PC-9 (cell line): ENCODE data around the gene GABRB1. TPM values are rescaled to one million over a fixed set of nuclear protein-coding genes. Genes with fewer than 3 reads are reported as not detected.

Source experiments
- BruUV-seq: library from RNA; stranded (reverse); fragments of 400-500 nt; replicated peaks from 2 replicates; lab custom pipeline; 2021; lab: Mats Ljungman, UMichigan
- CTCF ChIA-PET: fragments of 300-600 bp; sonication (Branson Sonifier 250); formaldehyde crosslinking; loops from one replicate; lab custom pipeline; 2022; ENCODE audit warnings: antibody characterized with exemption; lab: Charles Lee
- POLR2A ChIA-PET: fragments of 300-600 bp; sonication (Branson Sonifier 250); formaldehyde crosslinking; loops from one replicate; lab custom pipeline; 2022; ENCODE audit warnings: antibody characterized with exemption; ENCODE audit not compliant: unreplicated experiment; lab: Charles Lee
- DNase-seq, 2 experiments: peaks; one replicate each; pipeline versions ENCODE4 v3.0.0 to v3.0.0-alpha.2; 2015 to 2022; ENCODE audit warnings: mixed read lengths in 1 of 2
- H2AFZ ChIP-seq: fragments of 200-600 bp; sonication (generic); 2 replicates; pipeline ENCODE4 v1.8.1; 2017; ENCODE audit warnings: antibody characterized with exemption
- H3F3A ChIP-seq: fragments of 200-600 bp; sonication (generic); 2 replicates; pipeline ENCODE4 v1.8.1; 2017; ENCODE audit warnings: antibody characterized with exemption, mild to moderate bottlenecking, low read depth; ENCODE audit not compliant: insufficient read depth
- H3K27ac ChIP-seq: fragments of 200-600 bp; sonication (generic); 2 replicates; pipeline ENCODE4 v1.6.1; 2016; ENCODE audit warnings: mixed run types
- H3K27me3 ChIP-seq: fragments of 200-600 bp; sonication (generic); 2 replicates; pipeline ENCODE4 v1.6.1; 2016; ENCODE audit warnings: low read depth, mixed run types; ENCODE audit not compliant: insufficient read depth
- H3K36me3 ChIP-seq: fragments of 200-600 bp; sonication (generic); 2 replicates; pipeline ENCODE4 v1.6.1; 2016; ENCODE audit warnings: low read depth, mixed run types
- H3K4me1 ChIP-seq: fragments of 200-600 bp; sonication (generic); replicated peaks from 2 replicates; pipeline ENCODE4 v1.6.1; 2016; ENCODE audit warnings: mixed run types; ENCODE audit not compliant: insufficient read depth
- H3K4me2 ChIP-seq: fragments of 200-600 bp; sonication (generic); 2 replicates; pipeline ENCODE4 v1.6.1; 2017; ENCODE audit warnings: mixed run types
- H3K4me3 ChIP-seq: fragments of 200-600 bp; sonication (generic); 2 replicates; pipeline ENCODE4 v1.6.1; 2016; ENCODE audit warnings: mixed run types
- H3K79me2 ChIP-seq: fragments of 200-600 bp; sonication (generic); 2 replicates; pipeline ENCODE4 v1.6.1; 2017; ENCODE audit warnings: low read depth, mixed run types
- H3K9me2 ChIP-seq: fragments of 200-600 bp; sonication (generic); 2 replicates; pipeline ENCODE4 v1.8.1; 2017; ENCODE audit warnings: mild to moderate bottlenecking; ENCODE audit not compliant: insufficient read depth
- H3K9me3 ChIP-seq: fragments of 200-600 bp; sonication (generic); 2 replicates; pipeline ENCODE4 v1.8.1; 2016; ENCODE audit warnings: low read depth; ENCODE audit not compliant: insufficient read depth
- H4K20me1 ChIP-seq: fragments of 200-600 bp; sonication (generic); 2 replicates; pipeline ENCODE4 v1.8.1; 2017; ENCODE audit not compliant: insufficient read depth
- EZH2 ChIP-seq: fragments of 200-600 bp; sonication (generic); IDR thresholded peaks from 2 replicates; pipeline ENCODE4 v1.8.0; 2017; ENCODE audit warnings: antibody characterized with exemption, low read depth
- intact Hi-C: fragments of 100-400 bp; cut with micrococcal nuclease; formaldehyde crosslinking; loops from one replicate; pipeline ENCODE4 v1.10.0; 2022; ENCODE audit not compliant: unreplicated experiment
- total RNA-seq: library from RNA; stranded (reverse); gene quantifications from 2 replicates; pipeline ENCODE4 v1.2.3, GENCODE V29; 2021
- TF ChIP-seq, protein P1 (sequence below): fragments of 200-600 bp; sonication (generic); conservative IDR thresholded peaks from 2 replicates; pipeline ENCODE4 v1.6.1; 2017; ENCODE audit warnings: mixed run types, antibody characterized with exemption, mild to moderate bottlenecking, moderate library complexity

The GABRB1 gene
- total RNA-seq, 1 experiment from 2014 or later = not detected

DNA sequence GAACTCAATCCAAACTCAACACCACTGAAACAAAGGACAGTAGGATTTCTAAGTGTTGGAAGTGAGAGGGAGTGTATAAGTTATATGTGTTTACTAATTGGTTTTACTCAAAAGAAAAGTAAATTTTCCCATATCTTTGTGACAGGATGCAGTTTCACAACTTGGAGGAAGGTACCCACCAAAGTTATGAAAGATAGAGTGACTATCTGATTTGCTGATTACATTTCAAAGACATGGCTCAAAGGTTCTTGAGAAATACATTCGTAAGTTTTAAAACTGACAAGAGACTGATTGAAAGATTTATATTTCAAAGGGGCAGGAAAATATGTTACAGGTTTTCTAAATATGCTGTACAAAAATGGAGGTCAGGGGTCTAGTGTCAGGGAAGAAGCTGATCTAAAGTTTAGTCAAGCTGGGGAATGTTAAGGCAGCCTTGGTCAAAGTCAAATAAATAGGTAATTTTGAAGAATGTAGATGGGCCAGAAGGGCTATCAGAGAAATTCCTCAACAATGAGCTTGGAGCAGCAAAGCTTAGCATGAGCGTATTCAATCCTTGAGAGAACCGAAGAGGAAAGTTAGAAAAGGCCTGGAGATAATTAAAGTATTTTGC, 441.9 kb downstream of the GABRB1 start:
- TF ChIP-seq, protein P1, sequence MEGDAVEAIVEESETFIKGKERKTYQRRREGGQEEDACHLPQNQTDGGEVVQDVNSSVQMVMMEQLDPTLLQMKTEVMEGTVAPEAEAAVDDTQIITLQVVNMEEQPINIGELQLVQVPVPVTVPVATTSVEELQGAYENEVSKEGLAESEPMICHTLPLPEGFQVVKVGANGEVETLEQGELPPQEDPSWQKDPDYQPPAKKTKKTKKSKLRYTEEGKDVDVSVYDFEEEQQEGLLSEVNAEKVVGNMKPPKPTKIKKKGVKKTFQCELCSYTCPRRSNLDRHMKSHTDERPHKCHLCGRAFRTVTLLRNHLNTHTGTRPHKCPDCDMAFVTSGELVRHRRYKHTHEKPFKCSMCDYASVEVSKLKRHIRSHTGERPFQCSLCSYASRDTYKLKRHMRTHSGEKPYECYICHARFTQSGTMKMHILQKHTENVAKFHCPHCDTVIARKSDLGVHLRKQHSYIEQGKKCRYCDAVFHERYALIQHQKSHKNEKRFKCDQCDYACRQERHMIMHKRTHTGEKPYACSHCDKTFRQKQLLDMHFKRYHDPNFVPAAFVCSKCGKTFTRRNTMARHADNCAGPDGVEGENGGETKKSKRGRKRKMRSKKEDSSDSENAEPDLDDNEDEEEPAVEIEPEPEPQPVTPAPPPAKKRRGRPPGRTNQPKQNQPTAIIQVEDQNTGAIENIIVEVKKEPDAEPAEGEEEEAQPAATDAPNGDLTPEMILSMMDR = no peak
- TF ChIP-seq EZH2 = no peak
- intact Hi-C loops = no loop called here
- POLR2A ChIA-PET = no interaction called here
- no peak for DNase-seq
- no peak overlapping the region for H3K27ac ChIP-seq
- no peak overlapping the region for H2AFZ ChIP-seq
- no peak overlapping the region for H3K4me3 ChIP-seq
- H3K9me3 ChIP-seq = no peaks in the 10 kb centered on the region
- no peaks in the 10 kb centered on the region for H3K9me2 ChIP-seq
- H3K4me1 ChIP-seq = peaks cover 12% of the 10 kb centered on the region; the same call in 1 of the 2 replicates
- no peaks in the 10 kb centered on the region for H3K27me3 ChIP-seq
- no peak overlapping the region for H3K4me2 ChIP-seq
- no peaks in the 10 kb centered on the region for H3K36me3 ChIP-seq
- H3F3A ChIP-seq = no peaks in the 10 kb centered on the region
- CTCF ChIA-PET = no interaction called here
- no peaks in the 10 kb centered on the region for H4K20me1 ChIP-seq
- no TSS peak for BruUV-seq
- no peaks in the 10 kb centered on the region for H3K79me2 ChIP-seq

DNA sequence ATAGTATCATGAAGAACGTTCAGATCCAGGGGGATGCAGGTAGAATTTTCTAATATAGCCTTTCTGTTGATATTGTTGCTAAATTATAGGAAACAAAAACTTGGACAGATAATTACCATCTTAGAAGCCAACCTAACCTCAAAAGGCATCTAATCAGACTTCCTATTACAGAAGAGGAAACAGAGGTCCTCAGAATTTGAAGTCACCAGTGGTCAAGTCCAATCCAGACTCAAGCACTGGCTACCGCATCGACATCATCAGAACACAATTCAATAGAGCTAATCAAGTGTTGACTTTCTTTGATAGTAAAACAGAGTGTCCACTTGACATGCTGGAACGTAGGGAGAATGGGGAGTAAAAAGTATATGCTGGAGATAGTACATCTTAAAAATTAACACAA, 443.4 kb downstream of the GABRB1 start:
- Histone ChIP-seq H3K36me3 (no peaks in the 10 kb centered on the region), H3F3A (no peaks in the 10 kb centered on the region), H3K27me3 (no peaks in the 10 kb centered on the region), H3K79me2 (no peaks in the 10 kb centered on the region), H3K4me1 (peaks cover 9% of the 10 kb centered on the region; the same call in 1 of the 2 replicates), H3K9me3 (no peaks in the 10 kb centered on the region), H3K27ac (no peak overlapping the region), H3K4me3 (no peak overlapping the region), H2AFZ (no peak overlapping the region), H3K9me2 (no peaks in the 10 kb centered on the region), H4K20me1 (no peaks in the 10 kb centered on the region), H3K4me2 (no peak overlapping the region)
- DNase-seq = no peak
- no TSS peak for BruUV-seq
- ChIA-PET CTCF (no interaction called here), POLR2A (no interaction called here)
- TF ChIP-seq EZH2 = no peak
- TF ChIP-seq, protein P1 = no peak
- intact Hi-C loops = no loop called here

DNA sequence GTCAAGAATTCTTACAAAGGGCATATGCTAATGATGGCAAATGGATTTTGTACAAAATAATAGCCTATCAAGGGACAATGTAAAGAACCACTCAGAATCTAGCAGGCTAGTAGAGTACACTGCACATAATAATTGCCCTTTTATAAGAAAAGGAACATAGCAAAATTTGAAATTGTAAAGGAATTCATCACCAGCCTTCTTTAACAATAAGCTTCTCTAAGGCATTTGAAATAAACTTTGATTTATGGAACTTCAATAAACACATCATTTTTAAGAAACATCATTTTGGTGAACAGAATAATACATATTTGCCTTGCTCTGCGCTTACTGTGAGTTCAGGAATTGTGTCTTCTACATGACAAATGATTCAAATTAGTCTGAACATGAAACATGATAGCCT, 444.0 kb downstream of the GABRB1 start:
- Histone ChIP-seq H3K4me3 (no peak overlapping the region), H3K27ac (no peak overlapping the region), H3K9me2 (no peaks in the 10 kb centered on the region), H3K36me3 (no peaks in the 10 kb centered on the region), H3K9me3 (no peaks in the 10 kb centered on the region), H4K20me1 (no peaks in the 10 kb centered on the region), H3K4me1 (peaks cover 2% of the 10 kb centered on the region; the same call in 1 of the 2 replicates), H3F3A (no peaks in the 10 kb centered on the region), H3K4me2 (no peak overlapping the region), H3K27me3 (no peaks in the 10 kb centered on the region), H2AFZ (no peak overlapping the region), H3K79me2 (no peaks in the 10 kb centered on the region)
- intact Hi-C loops = no loop called here
- POLR2A ChIA-PET = no interaction called here
- no peak for DNase-seq
- no TSS peak for BruUV-seq
- CTCF ChIA-PET = no interaction called here
- TF ChIP-seq EZH2 = no peak
- TF ChIP-seq, protein P1 = no peak

Other genes with a start within 250 kb of the GABRB1 start
- 12.7 and 15.4 TPM in 2 replicates for gene COX7B2, start 122.3 kb upstream of the GABRB1 start, total RNA-seq
- gene GABRA4, start 38.0 kb upstream of the GABRB1 start, total RNA-seq = not detected in 2 replicates